BJ (cell line): Measurements from ENCODE around the gene DLL1. TPM values are rescaled to one million over a fixed set of nuclear protein-coding genes. Genes with fewer than 3 reads are reported as not detected.
A peak's percentile ranks its signal among the peaks of the same experiment; 100 is the strongest.

Experiments used
- CTCF ChIA-PET: fragments of 350-600 bp; formaldehyde crosslinking; extraction: SDS; loops from one replicate; lab custom pipeline; 2021; ENCODE audit warnings: antibody characterized with exemption, inconsistent platforms; lab: Yijun Ruan, JAX
- POLR2A ChIA-PET: fragments of 300-600 bp; sonication (Branson Sonifier 250); formaldehyde crosslinking; extraction: SDS; loops from one replicate; lab custom pipeline; 2021; ENCODE audit warnings: antibody characterized with exemption; lab: Charles Lee
- DNase-seq: peaks from one replicate; pipeline ENCODE4 v3.0.0-alpha.2; 2011; ENCODE audit warnings: low read depth
- H3K27me3 ChIP-seq: 2 replicates; pipeline ENCODE4 v1.6.0; 2011; ENCODE audit warnings: low read length; ENCODE audit not compliant: control insufficient read depth, insufficient read depth
- H3K36me3 ChIP-seq: 2 replicates; pipeline ENCODE4 v1.5.1; 2011; ENCODE audit warnings: low read length; ENCODE audit not compliant: control insufficient read depth, insufficient read depth
- H3K4me3 ChIP-seq: 2 replicates; pipeline ENCODE4 v1.5.1; 2011; ENCODE audit warnings: low read depth, mild to moderate bottlenecking, control low read depth, low read length
- CTCF ChIP-seq: IDR thresholded peaks from 2 replicates; pipeline ENCODE4 v1.5.1; 2011; ENCODE audit warnings: low read depth, mild to moderate bottlenecking, control low read depth, inconsistent platforms, low read length, moderate library complexity; ENCODE audit not compliant: insufficient read depth
- polyA plus RNA-seq: library from polyadenylated mRNA; depleted of rRNA; stranded (reverse); fragments of >200 nt; gene quantifications from 2 replicates; pipeline ENCODE4 v1.2.3, GENCODE V29; 2011

The DLL1 gene
- polyA plus RNA-seq, 1 experiment: 0.53 TPM

- H3K4me3 ChIP-seq: peak overlapping the region; percentile 43
- H3K27me3 ChIP-seq: peaks cover 43% of the 10 kb centered on the region
- no peak for DNase-seq
- ChIA-PET POLR2A (no interaction called here), CTCF (interaction anchor here (2.2 kb wide), 1 partner anchor 221 kb away, joined by 5 read pairs; no protein-coding TSS in a partner anchor)
- TF ChIP-seq CTCF: no peak
- H3K36me3 ChIP-seq: no peaks in the 10 kb centered on the region
These were observed 4.9 kb upstream of the DLL1 start for GRCh38 chr6:170295510-170296422.

GRCh38 chr6:170294813-170295509, 4.1 kb upstream of the DLL1 start:
- ChIA-PET CTCF (no interaction called here), POLR2A (no interaction called here)
- peaks cover 43% of the 10 kb centered on the region for H3K27me3 ChIP-seq
- no peaks in the 10 kb centered on the region for H3K36me3 ChIP-seq
- no peak for TF ChIP-seq CTCF
- peak overlapping the region; percentile 43 for H3K4me3 ChIP-seq
- no peak for DNase-seq

DNA sequence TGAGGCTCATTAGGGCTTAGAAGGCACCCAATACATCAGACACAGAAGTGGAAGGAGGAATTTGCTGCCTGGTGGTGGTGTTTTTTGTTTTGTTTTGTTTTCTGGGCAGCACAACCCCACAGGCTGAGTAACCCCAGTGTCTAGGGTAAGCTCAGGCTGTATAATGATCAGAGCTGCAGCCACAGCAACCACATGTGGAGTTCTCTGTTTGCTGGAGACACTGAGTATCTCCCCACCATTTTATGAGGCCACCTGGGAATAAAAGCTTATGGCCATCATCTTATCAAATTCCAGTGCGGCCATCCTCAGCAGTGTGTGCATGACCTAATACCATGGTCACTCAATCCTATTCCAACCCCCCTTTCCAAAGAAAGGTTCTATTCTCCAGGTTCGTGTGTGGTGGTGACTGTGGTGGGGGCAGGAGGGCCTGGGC, 3.4 kb upstream of the DLL1 start:
- Histone ChIP-seq H3K4me3 (no peak overlapping the region), H3K36me3 (no peaks in the 10 kb centered on the region), H3K27me3 (peaks cover 45% of the 10 kb centered on the region)
- ChIA-PET POLR2A (no interaction called here), CTCF (interaction anchor here (1.0 kb wide), 1 partner anchor 223 kb away, joined by 6 read pairs; no protein-coding TSS in a partner anchor)
- no peak for DNase-seq
- no peak for TF ChIP-seq CTCF

DNA sequence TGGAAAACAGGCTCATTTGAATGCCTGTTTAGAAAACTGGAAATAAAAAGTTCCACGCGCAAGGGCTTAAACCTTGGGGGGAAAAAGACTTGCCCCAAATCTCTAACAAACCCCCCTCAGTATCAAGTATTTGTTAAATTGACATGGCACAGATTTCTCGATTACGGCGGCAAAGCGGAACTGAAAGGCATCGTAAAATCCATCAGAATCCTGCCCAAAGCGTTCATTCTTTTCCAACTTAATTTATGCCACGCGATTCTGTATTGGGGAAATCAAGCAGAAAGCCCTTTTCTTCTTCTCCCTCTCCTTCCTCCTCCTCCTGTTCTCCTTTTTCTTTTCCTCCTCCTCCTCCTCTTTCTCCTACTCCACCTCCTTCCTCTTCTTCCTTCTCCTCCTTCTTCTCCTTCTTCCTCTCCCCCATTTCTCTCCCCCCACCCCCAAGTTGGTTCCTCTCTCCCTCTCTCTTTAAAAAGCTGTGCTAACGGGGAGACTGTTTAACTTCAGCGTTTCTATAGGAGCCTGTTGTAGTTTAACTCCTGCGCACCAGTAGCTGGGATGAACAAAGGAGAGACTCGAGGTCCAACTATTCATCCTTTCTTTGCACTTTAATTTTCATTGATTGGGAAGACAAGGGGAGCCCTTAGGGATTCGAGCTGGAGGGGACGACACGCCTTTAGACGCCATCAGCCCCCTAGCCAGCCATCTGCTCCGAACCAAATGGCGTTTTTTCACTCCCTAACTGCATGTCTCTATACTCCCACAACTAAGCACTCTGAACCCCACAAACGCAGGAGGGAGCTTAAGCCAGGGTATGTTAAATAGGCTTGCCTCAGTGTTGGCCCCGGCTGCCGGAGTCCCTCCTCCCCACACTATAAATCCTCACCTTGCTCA, 2.7 kb upstream of the DLL1 start:
- peaks cover 43% of the 10 kb centered on the region for H3K27me3 ChIP-seq

More for the DNA sequence above, 2.7 kb upstream of the DLL1 start:
- POLR2A ChIA-PET: no interaction called here
- CTCF ChIA-PET: interaction anchor here (0.6 to 1.0 kb wide), 4 partner anchors 21 to 1336 kb away, joined by 3 to 6 read pairs (median 3); no protein-coding TSS in a partner anchor
- Histone ChIP-seq H3K4me3 (no peak overlapping the region), H3K36me3 (no peaks in the 10 kb centered on the region)
- no peak for DNase-seq
- no peak for TF ChIP-seq CTCF
